ENCODE measurements around the gene ALX4. TPM values are rescaled to one million over a fixed set of nuclear protein-coding genes. Genes with fewer than 3 reads are reported as not detected.

The ALX4 gene
- polyA plus RNA-seq, 3 donors: not detected

DNA sequence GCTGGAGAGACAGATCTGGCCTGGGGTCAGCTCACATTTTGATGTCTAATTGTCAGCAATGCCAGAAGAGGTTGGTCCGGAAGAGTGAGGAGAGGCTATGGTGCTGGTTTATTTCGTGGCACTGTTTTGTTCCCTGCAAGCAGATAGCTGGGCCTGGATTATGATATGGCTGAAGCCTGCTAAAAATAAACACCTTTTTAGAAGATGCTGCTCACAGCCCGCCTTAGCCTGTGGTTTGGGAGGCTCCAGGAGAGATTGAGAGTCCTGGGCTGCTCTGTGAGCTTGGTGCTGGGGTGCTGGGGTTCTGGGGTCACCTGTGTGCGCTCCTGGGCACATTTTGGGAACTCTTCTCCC is 29.6 kb upstream of the ALX4 start:
- no peak for DNase-seq
- Histone ChIP-seq H3K4me1 (ENCODE audit: control insufficient read depth in 1 of 2, insufficient read depth in 2 of 2, low read length in 2 of 2) (no peaks in the 10 kb centered on the region), H3K36me3 (replicated peaks in 1 of 2; ENCODE audit: control insufficient read depth in 1 of 2, insufficient read depth in 2 of 2, low read length in 2 of 2) (no peaks in the 10 kb centered on the region), H4K20me1 (ENCODE audit: insufficient read depth, low read length) (no peaks in the 10 kb centered on the region), H3K27ac (ENCODE audit: low read depth in 1 of 2, low read length in 2 of 2) (no peak overlapping the region), H3K9ac (ENCODE audit: insufficient read depth, low read length, poor library complexity, severe bottlenecking) (no peak overlapping the region), H3K9me3 (replicated peaks in 1 of 2; ENCODE audit: control insufficient read depth in 1 of 2, insufficient read depth in 1 of 2, low read length in 2 of 2) (no peaks in the 10 kb centered on the region), H3K4me3 (replicated peaks in 1 of 3; ENCODE audit: low read depth in 2 of 3, low read length in 3 of 3) (no peak overlapping the region), H2AFZ (ENCODE audit: insufficient read depth, low read depth, low read length, poor library complexity, severe bottlenecking) (no peak overlapping the region), H3K4me2 (replicated peaks; ENCODE audit: extremely low read depth, low read length, poor library complexity, severe bottlenecking) (no peak overlapping the region), H3K79me2 (ENCODE audit: insufficient read depth, low read length) (no peaks in the 10 kb centered on the region), H3K27me3 (ENCODE audit: control insufficient read depth in 2 of 2, insufficient read depth in 2 of 2, low read length in 2 of 2) (peaks cover 25 to 42% of the 10 kb centered on the region in 2 donors)
- Mint-ChIP-seq H3K27ac (peak overlapping the region in 1 of 7 donors; percentile 75), H3K4me1 (no peaks in the 10 kb centered on the region), H3K9me3 (no peaks in the 10 kb centered on the region), H3K36me3 (no peaks in the 10 kb centered on the region), H3K27me3 (ENCODE audit: low read depth in 3 of 3) (peaks cover 40 to 53% (median 43%) of the 10 kb centered on the region in 3 donors), H3K4me3 (peak overlapping the region in 1 of 2 donors; percentile 49)
- 83% methylated on average over 4 of the region's 4 CpGs for WGBS (ENCODE audit: insufficient coverage)
- intact Hi-C loops (cut with micrococcal nuclease): no loop called here
- TF ChIP-seq, protein P1, sequence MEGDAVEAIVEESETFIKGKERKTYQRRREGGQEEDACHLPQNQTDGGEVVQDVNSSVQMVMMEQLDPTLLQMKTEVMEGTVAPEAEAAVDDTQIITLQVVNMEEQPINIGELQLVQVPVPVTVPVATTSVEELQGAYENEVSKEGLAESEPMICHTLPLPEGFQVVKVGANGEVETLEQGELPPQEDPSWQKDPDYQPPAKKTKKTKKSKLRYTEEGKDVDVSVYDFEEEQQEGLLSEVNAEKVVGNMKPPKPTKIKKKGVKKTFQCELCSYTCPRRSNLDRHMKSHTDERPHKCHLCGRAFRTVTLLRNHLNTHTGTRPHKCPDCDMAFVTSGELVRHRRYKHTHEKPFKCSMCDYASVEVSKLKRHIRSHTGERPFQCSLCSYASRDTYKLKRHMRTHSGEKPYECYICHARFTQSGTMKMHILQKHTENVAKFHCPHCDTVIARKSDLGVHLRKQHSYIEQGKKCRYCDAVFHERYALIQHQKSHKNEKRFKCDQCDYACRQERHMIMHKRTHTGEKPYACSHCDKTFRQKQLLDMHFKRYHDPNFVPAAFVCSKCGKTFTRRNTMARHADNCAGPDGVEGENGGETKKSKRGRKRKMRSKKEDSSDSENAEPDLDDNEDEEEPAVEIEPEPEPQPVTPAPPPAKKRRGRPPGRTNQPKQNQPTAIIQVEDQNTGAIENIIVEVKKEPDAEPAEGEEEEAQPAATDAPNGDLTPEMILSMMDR (IDR thresholded peaks at IDR 0.05): no peak

DNA sequence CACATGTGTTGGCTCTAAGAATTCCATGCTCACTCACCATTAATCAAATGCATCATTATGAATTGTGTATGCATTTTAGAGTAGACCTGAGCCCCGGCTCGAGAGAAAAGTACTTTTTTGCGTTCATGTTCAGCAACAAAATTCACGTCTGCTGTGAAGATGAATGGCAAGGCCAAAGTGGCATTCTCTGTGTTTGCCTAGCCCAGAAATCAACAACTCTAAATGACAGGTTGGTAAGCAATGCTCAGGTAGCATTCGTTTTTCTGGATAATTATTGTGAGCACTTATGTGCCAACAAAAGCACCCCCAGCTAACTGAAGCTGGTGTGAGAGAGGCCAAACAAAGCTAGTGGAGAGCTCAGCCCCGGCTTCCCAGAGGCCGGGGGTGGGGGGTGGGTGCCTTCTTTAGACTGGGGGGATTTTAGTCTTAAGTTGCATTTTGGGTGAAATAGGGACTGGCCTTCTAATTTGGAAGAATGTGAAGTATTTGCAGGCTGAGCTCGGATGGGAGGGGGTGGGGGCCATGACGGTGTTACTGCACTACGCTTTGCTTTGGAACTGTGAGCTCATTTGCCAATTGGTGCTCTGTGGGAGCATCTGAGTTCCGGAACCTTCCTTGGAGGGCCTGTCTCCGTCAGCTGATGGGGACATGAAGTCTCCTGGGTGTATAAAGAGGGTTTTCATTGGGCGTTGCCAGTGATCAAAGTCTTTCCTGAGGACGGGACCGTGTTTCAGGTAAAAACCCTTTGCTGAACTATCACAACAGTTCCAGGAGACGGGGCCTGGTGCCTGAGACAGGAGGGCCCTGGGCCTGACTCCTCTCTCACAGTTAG is 29.0 kb upstream of the ALX4 start:
- Histone ChIP-seq H2AFZ (ENCODE audit: insufficient read depth, low read depth, low read length, poor library complexity, severe bottlenecking) (no peak overlapping the region), H3K9me3 (replicated peaks in 1 of 2; ENCODE audit: control insufficient read depth in 1 of 2, insufficient read depth in 1 of 2, low read length in 2 of 2) (no peaks in the 10 kb centered on the region), H3K4me3 (replicated peaks in 1 of 3; ENCODE audit: low read depth in 2 of 3, low read length in 3 of 3) (no peak overlapping the region), H3K4me1 (ENCODE audit: control insufficient read depth in 1 of 2, insufficient read depth in 2 of 2, low read length in 2 of 2) (no peaks in the 10 kb centered on the region), H3K4me2 (replicated peaks; ENCODE audit: extremely low read depth, low read length, poor library complexity, severe bottlenecking) (no peak overlapping the region), H3K36me3 (replicated peaks in 1 of 2; ENCODE audit: control insufficient read depth in 1 of 2, insufficient read depth in 2 of 2, low read length in 2 of 2) (no peaks in the 10 kb centered on the region), H4K20me1 (ENCODE audit: insufficient read depth, low read length) (no peaks in the 10 kb centered on the region), H3K9ac (ENCODE audit: insufficient read depth, low read length, poor library complexity, severe bottlenecking) (no peak overlapping the region), H3K79me2 (ENCODE audit: insufficient read depth, low read length) (no peaks in the 10 kb centered on the region), H3K27ac (ENCODE audit: low read depth in 1 of 2, low read length in 2 of 2) (no peak overlapping the region), H3K27me3 (ENCODE audit: control insufficient read depth in 2 of 2, insufficient read depth in 2 of 2, low read length in 2 of 2) (peaks cover 27 to 48% of the 10 kb centered on the region in 2 donors)
- DNase-seq: no peak
- H3K9me3 Mint-ChIP-seq: no peaks in the 10 kb centered on the region
- intact Hi-C loops (cut with micrococcal nuclease): no loop called here
- H3K4me3 Mint-ChIP-seq: peak overlapping the region in 1 of 2 donors; percentile 53
- no peaks in the 10 kb centered on the region for H3K4me1 Mint-ChIP-seq
- H3K36me3 Mint-ChIP-seq: no peaks in the 10 kb centered on the region
- H3K27ac Mint-ChIP-seq: peak overlapping the region in 1 of 7 donors; percentile 75
- TF ChIP-seq, protein P1 (IDR thresholded peaks at IDR 0.05): no peak
- peaks cover 44 to 58% (median 44%) of the 10 kb centered on the region in 3 donors for H3K27me3 Mint-ChIP-seq (ENCODE audit: low read depth in 3 of 3)
- 90% methylated on average over 6 of the region's 16 CpGs for whole genome bisulfite sequencing (ENCODE audit: insufficient coverage)

Measured in CD14-positive monocyte (primary cell).